ENCODE results near the gene FAM168A. TPM values are rescaled to one million over a fixed set of nuclear protein-coding genes. Genes with fewer than 3 reads are reported as not detected.
"Not testable (repeated sequence)": the region's sequence is repeated elsewhere in the genome, so short reads cannot be mapped to it uniquely, and the experiment has no call there.

FAM168A gene
- polyA plus RNA-seq, 1 donor (not counting 4 experiments of a cell fraction or from before 2014, with no cell fraction given), result 11.8 TPM

GRCh38 chr11:73582653-73583052, 15.3 kb downstream of the FAM168A start:
- FAIRE-seq, result no peak
- H3K27me3 ChIP-seq (ENCODE audit: control insufficient read depth, extremely low read depth, insufficient read depth, low read length), result no peaks in the 10 kb centered on the region
- TF ChIP-seq EZH2 (IDR thresholded peaks at IDR 0.05; ENCODE audit: low read length) (no peak), CTCF (optimal IDR thresholded peaks at IDR 0.05 in 1 of 3, IDR thresholded peaks at IDR 0.05 in 1 of 3, conservative IDR thresholded peaks at IDR 0.05 in 1 of 3; ENCODE audit: extremely low read depth in 1 of 3, insufficient read depth in 2 of 3, low read length in 3 of 3) (no peak)
- no peak overlapping the region for H2AFZ ChIP-seq (ENCODE audit: control insufficient read depth, low read length)
- dilution Hi-C loops (cut with MboI; ENCODE audit: extremely low pct_ligation_motif_present, low sequenced_read_pairs), result no loop called here
- peaks cover 5% of the 10 kb centered on the region for H3K79me2 ChIP-seq (ENCODE audit: control insufficient read depth, insufficient read depth, low read length)
- no peaks in the 10 kb centered on the region for H3K36me3 ChIP-seq (ENCODE audit: control insufficient read depth in 2 of 2, extremely low read depth in 1 of 2, insufficient read depth in 2 of 2, low read length in 2 of 2)
- no peaks in the 10 kb centered on the region for H4K20me1 ChIP-seq (ENCODE audit: control insufficient read depth, extremely low read depth, insufficient read depth, low read length)
- H3K4me3 ChIP-seq (ENCODE audit: control insufficient read depth in 2 of 3, extremely low read depth in 1 of 3, insufficient read depth in 2 of 3, low read depth in 1 of 3, low read length in 3 of 3), result no peak overlapping the region
- DNase-seq (ENCODE audit: low read depth, low spot score), result no peak
- H3K9ac ChIP-seq (ENCODE audit: control insufficient read depth, extremely low read depth, insufficient read depth, low read length), result no peak overlapping the region
- no peaks in the 10 kb centered on the region for H3K9me1 ChIP-seq (ENCODE audit: control insufficient read depth, extremely low read depth, insufficient read depth, low read length)
- peaks cover 8% of the 10 kb centered on the region for H3K4me1 ChIP-seq (ENCODE audit: control insufficient read depth, extremely low read depth, insufficient read depth, low read length)
- no peak overlapping the region for H3K27ac ChIP-seq (ENCODE audit: control insufficient read depth, insufficient read depth, low read length)
- H3K9me3 ChIP-seq (ENCODE audit: control insufficient read depth, low read depth, low read length), result no peaks in the 10 kb centered on the region
- no peak overlapping the region for H3K4me2 ChIP-seq (ENCODE audit: control insufficient read depth, extremely low read depth, insufficient read depth, low read depth, low read length)

- H3K27ac ChIP-seq (ENCODE audit: control insufficient read depth, insufficient read depth, low read length); H3K9me3 ChIP-seq (ENCODE audit: control insufficient read depth, low read depth, low read length); DNase-seq (ENCODE audit: low read depth, low spot score); H3K27me3 ChIP-seq (ENCODE audit: control insufficient read depth, extremely low read depth, insufficient read depth, low read length); H2AFZ ChIP-seq (ENCODE audit: control insufficient read depth, low read length); H3K4me1 ChIP-seq (ENCODE audit: control insufficient read depth, extremely low read depth, insufficient read depth, low read length); H4K20me1 ChIP-seq (ENCODE audit: control insufficient read depth, extremely low read depth, insufficient read depth, low read length); H3K36me3 ChIP-seq (ENCODE audit: control insufficient read depth in 2 of 2, extremely low read depth in 1 of 2, insufficient read depth in 2 of 2, low read length in 2 of 2); H3K79me2 ChIP-seq (ENCODE audit: control insufficient read depth, insufficient read depth, low read length); H3K4me2 ChIP-seq (ENCODE audit: control insufficient read depth, extremely low read depth, insufficient read depth, low read depth, low read length); H3K9ac ChIP-seq (ENCODE audit: control insufficient read depth, extremely low read depth, insufficient read depth, low read length); FAIRE-seq; H3K4me3 ChIP-seq (ENCODE audit: control insufficient read depth in 2 of 3, extremely low read depth in 1 of 3, insufficient read depth in 2 of 3, low read depth in 1 of 3, low read length in 3 of 3); H3K9me1 ChIP-seq (ENCODE audit: control insufficient read depth, extremely low read depth, insufficient read depth, low read length); dilution Hi-C loops (cut with MboI; ENCODE audit: extremely low pct_ligation_motif_present, low sequenced_read_pairs): not testable (repeated sequence)
Measured at GRCh38 chr11:73580749-73581148, 17.2 kb downstream of the FAM168A start.

All from keratinocyte (primary cell).